Non-pigmented ciliary epithelial cell (primary cell): ENCODE measurements around the gene TUBGCP6.
"Not testable (repeated sequence)": the region's sequence is repeated elsewhere in the genome, so short reads cannot be mapped to it uniquely, and the experiment has no call there.

Experiments used
- DNase-seq: peaks from one replicate; pipeline ENCODE4 v3.0.0-alpha.2; 2010; ENCODE audit warnings: low read depth

TUBGCP6 gene

DNA sequence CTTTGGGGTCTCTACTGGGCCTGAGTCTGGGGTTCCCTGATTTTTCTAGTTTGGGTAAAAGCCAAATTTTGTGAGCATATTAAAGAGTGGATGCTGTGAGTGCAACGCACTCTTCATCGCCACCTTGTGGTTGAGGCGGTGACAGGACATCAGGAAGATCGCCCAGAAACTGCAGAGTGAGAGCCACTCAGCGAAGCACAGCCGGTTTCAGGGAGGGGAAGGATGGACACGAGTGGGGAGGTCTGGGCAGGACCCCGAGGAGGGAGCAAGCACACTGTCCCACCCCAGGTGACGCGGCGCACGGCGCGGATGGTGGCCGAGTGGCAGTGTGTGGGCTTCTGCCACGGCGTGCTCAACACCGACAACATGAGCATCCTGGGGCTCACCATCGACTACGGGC, 34.9 kb downstream of the TUBGCP6 start:
- peak; percentile 9 for DNase-seq

DNA sequence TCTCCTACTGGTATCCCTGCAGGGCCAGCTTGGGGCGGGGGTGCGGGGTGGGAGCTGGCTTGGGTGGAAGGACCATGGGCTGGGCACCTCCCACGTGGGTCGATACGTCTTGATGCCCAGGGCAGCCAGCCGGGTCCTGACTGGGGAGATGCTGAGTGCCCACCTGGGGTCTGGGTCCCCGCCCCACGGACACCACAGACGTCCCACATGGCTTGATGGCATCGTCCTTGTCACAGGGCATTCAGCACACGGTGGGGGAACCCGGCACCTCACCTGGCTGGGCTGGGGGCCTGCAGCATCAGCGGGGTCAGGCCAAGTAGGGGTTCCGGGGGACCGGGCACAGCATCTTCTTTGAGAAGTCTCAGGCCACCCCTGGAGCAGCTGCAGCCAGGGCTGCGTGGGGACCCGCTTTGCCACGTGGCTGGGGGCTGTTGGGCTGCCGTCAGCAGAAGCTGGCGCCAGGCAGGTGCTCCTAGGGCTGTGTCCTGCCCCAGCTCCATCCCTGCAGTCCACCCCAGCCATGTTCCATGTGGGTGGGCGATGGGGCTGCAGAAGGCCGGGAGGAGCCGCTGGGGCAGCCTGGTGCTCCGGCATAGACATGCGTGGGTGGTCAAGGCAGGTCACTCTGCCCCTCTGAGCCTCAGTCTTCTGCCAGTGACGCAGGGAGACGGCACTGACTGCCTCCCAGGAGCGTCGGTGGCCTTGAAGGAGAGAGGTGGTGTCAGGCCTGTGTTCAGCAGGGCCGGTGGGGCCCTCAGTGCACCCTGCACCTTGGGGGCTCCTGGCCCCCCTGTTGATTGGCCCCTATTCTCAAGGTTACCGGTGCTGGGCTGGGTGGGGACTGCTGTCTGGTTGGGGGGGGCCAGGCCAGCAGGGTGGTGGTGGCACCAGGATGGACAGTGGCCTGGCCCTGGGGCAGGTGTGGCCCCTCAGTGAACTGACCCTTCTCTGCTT, 35.6 kb downstream of the TUBGCP6 start:
- no peak for DNase-seq

DNA sequence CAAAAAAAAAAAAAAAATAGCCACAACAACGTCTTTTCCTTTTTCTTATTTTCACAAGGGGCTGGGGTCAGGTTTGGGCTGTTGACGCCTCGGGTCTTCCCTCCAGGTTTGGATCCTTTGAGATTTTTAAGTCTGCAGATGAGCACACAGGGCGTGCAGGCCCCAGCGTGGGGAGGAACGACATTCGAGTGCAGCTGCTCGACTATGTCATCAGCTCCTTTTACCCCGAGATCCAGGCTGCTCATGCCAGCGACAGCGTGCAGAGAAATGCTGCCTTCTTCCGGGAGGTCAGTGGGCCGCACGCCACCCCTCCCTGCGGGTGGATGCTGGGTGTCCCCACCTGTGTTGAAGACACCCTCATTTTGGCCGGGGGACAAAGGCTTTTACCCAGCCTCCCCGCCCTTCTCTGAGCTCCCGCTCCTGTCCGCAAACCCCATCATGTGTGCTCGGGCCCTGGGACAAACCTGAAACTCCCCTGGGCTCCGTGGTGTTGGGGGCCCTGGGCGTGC, 36.3 kb downstream of the TUBGCP6 start:
- no peak for DNase-seq

DNA sequence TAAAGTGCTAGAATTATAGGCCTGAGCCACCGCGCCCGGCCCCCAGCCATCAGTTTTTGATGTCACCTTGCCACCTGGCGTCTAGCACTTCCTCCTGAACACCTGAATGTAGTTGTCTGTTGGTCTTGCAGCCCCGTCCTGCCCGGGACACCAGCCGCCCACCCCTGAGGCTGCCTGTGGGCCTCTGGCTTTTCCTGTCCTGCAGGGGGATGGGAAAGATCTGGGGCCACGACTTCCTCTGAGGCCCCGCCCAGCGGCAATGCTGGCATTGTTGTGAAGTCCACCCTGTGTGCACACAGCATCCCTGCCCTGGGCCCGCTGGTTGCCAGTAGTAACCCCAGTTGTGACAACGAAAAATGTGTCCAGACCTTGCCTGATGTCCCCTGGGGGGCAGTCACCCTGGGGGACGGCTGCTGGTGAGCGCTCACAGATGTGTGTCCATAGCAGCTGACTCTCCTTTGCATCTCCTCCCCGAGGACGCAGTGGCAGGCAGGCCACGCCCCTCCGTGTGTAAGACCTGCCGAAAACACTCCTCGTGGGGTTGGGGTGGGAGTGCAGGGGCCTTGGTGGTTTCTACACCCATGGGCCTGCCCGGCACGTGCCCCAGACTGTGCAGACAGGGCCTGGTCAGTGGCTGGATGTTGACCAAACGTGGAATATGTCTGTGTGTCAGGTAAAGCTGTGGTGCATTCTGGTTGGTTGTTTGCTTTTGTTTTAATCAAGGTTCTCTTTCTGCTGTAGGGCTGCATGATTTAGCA, 37.3 kb downstream of the TUBGCP6 start:
- DNase-seq, result no peak

DNA sequence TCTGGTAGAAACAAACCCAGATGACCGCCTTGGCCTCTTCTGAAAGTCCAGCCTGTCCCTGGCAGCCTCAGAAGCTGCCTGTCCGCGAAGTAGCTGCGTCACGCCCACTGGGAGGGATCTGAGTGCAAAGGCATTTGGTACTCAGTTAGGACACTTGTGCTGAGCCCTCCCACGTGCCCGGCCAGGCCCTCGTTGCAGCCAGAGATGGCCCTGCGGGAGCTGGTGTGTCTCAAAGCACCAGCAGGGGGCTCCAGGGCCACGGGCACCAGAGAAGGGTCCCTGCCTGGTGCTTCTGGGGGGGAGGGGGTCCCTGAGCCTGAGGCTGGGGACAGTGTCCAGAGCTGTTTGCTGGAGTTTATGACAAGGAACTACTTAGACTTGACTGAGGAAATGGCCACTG, 38.2 kb downstream of the TUBGCP6 start:
- no peak for DNase-seq

DNA sequence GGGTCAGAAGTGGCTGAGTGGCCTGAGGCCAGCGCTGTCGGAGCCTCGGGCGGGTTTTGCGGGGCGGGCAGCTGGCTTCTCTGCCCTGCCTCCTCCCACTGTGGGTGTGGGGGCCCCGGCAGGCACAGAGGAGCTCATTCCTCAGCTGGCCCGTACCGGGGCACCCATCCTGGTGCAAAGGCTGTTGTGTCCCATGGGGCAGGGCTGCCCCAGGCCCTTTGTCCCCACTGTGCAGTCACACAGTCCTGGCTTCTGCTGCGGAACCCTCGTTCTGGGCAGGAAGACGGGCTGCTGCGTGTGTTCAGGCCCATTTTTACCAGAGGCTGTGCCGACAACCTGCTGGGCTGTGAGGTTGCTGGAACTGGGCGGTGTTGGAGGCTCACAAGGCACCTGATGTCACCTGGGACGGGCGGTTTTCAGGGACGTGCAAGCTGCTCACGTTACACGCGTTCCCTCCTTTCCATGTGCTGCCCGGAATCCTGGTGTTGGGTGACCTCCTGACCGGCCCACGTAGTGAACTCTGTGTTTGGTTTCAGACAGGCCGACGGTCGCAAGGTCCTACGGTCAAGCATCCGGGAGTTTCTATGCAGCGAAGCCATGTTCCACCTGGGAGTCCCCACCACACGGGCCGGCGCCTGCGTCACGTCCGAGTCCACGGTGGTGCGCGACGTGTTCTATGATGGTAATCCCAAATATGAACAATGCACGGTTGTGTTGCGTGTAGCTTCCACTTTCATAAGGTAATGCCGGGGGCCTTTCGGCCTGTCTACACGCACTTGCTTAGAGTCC, 38.8 kb downstream of the TUBGCP6 start:
- DNase-seq, result no peak

DNA sequence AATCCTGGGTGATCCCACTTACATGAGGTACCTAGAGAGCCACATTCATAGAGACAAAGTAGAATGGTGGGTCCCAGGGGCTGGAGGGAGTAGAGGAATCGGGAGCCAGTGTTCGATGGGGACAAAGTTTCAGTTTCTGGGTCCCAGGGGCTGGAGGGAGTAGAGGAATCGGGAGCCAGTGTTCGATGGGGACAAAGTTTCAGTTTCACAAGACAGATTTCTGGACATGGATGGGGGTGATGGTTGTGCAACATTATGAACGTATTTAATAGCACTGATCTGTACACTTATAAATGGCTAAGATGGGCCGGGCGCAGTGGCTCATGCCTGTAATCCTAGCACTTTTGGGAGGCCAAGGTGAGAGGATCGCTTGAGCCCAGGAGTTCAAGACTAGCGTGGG, 39.8 kb downstream of the TUBGCP6 start:
- DNase-seq, result not testable (repeated sequence)

DNA sequence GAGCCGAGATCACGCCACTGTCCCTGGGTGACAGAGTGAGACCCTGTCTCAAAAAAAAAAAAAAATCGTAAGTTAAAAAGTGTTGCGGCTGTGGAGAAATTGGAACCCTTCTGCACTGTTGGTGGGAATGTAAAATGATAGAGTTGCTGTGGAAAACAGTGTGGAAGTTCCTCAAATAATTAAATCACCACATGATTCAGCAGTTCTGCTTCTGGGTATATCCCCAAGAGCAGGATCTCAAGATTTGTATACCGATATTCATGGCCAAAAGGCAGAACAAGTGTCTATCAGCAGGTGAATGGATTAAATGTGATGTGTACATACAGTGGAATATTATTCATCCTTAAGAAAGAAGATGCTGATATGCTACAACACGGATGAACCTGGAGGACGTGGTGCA, 40.3 kb downstream of the TUBGCP6 start:
- no peak for DNase-seq

DNA sequence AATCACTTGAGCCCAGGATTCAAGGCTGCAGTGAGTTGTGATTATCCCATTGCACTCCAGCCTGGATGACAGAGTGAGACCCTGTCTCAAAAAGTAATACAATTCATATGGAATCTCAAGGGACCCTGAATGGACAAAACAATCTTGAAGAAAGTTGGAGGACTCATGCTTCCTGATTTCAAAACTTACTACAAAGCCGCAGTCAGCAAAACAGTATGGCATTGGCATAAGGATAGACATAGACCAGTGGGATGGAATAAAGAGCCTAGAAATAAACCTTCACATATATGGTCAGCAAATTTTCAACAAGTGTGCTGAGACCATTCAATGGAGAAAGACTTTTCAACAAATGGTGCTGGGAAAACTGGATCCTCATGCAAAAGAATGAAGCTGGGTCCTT, 41.5 kb downstream of the TUBGCP6 start:
- no peak for DNase-seq

DNA sequence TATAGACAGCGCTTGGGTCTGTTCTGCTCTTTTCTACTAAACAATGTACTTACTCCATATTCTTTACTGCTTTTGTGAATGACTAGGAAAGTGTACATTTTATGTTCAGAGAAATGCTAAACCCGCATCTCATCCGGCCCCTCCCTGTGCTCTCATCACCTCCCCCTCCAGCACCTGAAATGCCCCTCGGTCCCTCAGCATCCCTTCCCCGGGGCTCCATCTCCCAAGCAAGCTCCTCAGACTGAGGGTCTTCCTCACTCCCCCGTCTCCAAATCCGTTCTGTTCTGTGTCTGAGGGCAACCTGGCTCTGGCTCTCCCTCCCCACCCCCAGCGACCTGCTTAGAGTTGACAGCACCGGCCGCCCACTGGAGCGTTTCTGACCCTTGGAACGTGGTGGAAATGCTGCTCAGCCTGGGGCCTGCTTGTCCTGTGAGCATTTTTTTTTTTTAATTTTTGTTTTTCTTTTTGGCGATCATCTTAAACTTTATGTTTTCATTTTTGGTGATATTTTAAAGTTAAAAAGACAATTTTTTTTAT, 42.6 kb downstream of the TUBGCP6 start:
- no peak for DNase-seq

DNA sequence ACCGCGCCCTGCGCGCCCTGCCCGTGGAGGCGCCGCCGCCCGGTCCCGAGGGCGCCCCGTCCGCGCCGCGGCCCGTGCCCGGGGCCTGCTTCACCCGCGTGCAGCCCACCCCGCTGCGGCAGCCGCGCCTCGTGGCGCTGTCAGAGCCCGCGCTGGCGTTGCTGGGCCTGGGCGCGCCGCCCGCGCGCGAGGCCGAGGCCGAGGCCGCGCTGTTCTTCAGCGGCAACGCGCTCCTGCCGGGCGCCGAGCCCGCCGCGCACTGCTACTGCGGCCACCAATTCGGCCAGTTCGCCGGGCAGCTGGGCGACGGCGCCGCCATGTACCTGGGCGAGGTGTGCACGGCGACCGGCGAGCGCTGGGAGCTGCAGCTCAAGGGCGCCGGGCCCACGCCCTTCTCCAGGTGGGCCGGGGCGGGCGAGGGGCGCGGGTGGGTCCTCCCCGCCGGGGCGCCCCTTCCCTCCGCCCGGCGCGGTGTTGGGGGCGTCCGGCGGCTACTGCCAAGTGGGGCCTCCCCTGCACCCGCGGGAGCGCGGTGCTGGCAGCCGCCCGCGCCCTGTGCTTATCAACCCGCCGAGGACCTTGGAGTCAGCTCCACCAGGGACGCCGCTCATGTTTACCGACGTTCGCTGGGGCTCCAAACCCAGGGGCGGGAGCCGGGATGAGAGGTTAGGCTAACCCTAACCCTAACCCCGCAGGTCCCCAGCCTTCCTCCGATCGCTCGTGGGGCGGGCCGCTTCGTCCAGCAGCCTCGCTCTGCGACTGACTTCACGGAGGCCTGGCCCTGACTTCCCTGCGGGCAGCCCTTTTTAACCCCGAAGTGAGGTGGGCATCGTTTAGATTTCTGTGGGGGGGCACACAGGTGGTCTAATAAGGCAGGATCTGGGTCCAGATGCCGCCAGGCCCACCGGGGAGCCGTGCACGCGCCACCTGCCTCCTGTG, 43.4 kb downstream of the TUBGCP6 start:
- DNase-seq, result no peak

DNA sequence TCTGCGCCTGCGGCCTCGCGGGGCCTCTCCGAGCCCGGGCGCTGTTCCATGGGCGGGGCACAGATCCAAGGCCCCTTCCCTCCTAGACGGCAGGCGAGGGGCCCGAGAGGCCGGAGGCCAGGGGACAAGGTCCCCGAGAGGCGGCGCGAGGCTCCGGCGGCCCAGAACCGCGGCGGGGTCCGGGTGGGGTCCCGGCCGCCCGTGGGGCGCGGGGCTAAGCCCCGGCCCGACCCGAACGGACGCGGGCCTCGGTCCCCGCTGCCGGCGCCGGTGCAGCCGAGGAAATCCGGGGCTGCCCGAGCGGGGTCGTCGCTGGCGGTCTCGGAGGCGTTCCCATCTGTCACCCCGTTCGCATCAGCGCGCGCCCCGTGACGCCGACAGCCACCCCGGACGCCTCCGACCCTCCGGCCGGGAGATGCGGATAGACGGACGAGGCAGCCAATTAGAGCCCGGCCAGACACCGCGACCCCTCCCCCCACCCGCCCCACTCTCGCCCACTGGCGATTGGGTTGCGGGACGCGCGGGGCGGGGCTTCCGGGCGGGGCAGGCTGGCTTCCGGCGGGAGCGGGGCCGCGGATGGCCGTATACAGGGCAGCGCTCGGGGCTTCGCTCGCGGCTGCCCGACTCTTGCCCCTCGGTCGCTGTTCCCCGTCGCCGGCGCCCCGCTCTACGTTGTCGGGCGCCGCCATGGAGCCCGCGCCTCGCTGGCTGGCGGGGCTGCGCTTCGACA, 44.2 kb downstream of the TUBGCP6 start, which contains the start of gene SELENOO:
SELENOO (plus strand) TSS at position 551 of the 730 bp plus-strand sequence; CDS start at position 577, 26 bp downstream.
- no peak for DNase-seq

DNA sequence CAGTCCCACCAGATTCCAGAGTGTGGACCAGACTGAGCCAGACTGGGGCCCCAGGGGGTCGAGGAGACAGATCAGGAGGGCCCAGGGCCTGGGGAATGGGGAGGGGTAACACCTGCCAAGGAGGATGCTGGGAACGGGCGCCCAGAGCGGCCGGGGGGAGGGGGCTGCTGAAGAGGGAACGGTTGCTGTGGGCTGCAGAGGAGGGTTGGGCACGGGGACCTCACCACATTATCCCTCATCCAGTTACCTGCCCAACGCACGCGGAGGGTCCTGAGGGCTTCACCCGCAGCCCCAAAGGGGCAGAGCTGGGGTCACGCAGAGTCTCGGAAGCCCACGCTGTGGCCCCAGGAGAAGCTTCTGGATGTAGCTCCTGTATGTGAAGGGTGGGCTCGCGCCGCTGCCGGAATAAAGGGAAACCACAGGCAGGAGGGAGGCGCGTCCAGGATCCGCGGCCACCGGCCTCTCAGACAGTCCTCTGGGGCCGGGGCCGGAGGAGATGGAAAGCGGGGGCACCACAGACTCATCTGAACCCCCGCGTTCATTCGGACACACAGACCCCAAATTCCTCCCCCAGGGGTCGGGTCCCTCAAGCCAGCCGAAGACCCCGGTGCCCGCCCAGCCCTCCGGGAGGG, 44.9 kb downstream of the TUBGCP6 start:
- DNase-seq, result no peak

DNA sequence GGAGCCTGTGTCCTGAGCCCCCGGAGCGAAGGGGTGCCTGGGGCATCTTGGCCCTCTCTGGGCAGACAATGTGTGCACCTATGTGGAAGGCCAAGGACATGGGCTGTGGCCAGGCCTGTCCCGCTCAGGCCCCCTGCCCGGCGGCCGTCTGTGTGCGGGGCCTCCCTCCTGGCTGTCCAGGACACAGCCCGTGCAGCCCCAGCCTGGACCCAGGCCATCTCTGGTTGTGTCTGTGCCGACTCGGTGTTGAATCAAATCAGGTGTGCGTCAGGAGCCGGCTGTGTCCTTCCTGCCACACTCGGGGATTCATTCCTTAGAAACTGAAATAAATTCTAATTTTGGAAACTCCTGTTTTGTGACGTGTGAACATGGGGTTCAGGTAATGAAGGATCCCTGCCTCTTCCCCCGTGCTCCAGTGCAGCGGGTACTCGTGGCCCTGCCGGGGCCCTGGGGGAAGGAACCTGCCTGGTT, 45.5 kb downstream of the TUBGCP6 start:
- no peak for DNase-seq

DNA sequence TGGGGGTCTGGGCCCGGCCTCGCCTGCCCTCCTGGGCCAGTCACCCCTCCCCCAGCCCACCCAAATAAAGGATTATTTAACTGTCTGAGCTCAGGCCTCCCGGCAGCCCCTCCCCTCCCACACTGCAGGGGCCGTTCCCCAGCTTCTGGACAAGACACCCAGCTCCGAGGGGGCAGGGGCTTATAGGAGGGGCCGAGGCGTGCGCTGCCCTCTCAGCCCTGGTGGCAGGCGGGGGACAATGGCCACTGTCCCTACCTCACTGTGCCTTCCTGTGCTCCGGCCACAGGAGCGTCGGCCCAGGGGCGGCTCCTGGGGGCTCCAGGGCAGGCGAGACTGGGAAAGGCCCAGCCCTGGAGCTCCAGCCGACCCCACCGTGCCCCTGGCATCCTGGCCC, 46.2 kb downstream of the TUBGCP6 start:
- no peak for DNase-seq

DNA sequence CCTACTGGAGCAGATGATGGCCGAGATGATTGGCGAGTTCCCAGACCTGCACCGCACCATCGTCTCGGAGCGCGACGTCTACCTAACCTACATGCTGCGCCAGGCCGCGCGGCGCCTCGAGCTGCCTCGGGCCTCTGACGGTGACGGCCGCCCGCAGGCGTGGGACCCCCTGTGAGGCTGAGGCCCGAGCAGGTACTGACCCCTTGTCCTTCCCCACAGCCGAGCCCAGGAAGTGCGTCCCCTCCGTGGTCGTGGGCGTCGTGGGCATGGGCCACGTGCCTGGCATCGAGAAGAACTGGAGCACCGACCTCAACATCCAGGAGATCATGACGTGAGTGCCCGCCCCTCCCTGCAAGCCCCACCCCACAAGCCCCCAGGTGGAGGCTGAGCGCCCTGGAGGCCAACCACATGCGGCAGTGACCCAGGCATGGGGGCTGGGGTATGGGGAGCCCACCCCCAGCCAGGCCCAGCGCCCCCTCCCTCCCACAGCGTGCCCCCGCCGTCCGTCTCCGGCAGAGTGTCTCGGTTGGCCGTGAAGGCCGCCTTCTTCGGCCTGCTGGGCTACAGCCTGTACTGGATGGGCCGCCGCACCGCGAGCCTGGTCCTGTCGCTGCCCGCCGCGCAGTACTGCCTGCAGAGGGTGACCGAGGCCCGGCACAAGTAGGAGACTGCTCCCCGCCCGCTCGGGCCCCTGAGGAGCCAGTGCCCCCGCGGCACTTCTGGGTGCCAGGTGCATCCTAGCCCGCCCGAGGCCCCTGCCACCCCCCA, 46.8 kb downstream of the TUBGCP6 start:
- DNase-seq, result no peak

DNA sequence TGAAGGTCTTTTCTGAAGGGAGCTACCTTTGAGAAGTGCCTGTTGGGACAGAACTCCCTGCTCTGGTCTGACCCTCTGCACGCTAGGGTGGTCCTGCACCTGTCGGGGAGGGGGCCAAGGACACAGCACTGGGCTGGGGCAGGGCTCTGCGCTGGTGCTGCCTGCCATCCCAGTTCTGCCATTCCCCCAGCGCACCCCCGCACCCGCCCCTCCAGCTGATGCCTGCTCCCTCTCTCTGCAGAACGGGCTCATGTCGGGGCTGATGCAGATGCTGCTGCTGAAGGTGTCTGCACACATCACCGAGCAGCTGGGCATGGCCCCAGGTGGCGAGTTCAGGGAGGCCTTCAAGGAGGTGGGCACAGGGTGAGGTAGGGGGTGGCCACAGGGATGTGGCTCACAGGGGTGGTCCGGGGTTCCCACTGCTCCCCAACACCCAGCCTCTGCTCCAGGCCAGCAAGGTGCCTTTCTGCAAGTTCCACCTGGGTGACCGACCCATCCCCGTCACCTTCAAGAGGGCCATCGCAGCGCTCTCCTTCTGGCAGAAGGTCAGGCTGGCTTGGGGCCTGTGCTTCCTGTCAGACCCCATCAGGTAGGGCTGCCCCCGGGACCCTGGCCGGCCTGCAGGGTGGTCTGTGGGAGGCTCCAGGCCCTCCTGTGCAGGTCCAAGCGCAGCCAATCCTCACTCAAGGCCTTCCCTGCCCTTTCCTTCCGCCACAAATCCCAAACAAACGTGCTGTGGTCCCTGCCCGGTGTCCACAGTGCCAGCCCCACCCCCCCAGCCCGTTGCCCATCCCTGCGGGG, 47.6 kb downstream of the TUBGCP6 start:
- DNase-seq, result no peak

DNA sequence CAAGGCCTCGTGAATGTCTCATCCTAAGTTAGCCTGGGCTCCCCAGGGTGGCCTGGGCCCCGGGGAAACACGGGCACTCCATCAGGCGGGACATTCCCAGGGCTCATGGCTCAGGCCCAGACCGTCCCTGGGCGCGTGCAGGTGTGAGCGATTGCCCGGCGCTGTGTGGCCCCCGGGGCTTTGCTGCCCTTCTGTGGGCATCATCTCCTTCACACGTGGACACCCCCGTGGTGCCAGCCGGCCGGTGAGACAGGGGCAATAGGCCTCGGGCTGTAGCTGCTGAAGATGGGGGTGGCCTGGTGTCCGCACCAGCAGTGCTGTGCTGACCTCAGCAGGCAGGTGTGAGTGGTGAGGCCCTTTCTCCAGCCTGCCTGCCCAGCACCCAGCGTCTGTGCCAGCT, 48.6 kb downstream of the TUBGCP6 start:
- no peak for DNase-seq
